ENCODE measurements around the gene TRAPPC10.
"Not testable (repeated sequence)": the region's sequence is repeated elsewhere in the genome, so short reads cannot be mapped to it uniquely, and the experiment has no call there.

The TRAPPC10 gene

DNA sequence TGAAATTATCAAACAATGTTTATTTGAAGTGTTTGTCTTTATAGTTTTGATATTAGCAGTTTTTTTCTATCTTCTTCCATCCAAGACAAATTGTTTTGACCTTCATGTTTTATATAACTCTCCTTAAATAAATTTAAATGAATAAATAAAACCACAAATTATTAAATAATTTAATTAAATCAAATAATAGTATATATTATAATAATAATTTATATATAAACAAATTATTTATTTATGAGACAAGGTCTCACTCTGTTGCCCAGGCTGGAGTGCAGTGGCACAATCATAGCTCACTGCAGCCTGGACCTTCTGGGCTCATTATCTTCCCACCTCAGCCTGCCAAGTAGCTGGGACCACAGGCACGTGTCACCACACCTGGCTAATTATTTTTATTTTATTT is 82.7 kb downstream of the TRAPPC10 start:
- DNase-seq = no peak

DNA sequence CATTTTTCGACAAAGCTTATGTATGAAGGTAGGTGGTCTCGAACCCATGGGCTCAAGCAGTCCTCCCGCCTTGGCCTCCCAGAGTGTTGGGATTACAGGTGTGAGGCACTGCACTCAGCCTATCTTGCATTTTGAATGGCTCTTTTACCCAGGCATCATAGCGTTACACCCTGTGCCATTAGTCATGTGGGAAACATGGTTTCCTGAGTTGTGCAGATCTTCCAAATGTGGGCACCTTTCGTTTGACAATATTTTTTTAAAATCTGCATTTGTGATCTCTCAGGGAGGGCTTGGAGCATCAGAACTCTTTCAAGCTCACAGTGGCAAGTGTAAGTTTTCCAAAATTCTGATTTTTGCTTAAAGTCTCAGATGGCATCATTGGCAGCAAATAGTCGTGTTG is 86.4 kb downstream of the TRAPPC10 start:
- DNase-seq = not testable (repeated sequence)

DNA sequence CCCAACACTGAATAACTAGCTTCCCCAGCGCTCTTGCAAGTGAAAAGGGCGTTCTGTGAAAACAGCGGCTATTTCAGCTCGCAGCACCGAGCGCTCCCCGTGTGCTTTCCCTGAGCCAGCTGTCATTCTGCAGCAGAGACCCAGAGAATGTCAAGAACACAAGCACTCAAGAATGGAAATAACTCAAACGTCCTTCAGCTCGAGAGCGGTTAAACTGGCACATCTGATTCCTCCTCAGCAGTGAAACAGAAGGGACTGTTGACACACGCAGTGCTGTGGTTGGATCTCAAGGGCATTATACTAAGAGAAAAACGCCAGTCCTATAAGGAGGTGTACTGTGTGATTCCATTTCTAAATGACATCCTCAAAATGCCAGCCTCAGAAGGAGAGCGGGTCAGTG is 86.9 kb downstream of the TRAPPC10 start:
- DNase-seq = not testable (repeated sequence)

DNA sequence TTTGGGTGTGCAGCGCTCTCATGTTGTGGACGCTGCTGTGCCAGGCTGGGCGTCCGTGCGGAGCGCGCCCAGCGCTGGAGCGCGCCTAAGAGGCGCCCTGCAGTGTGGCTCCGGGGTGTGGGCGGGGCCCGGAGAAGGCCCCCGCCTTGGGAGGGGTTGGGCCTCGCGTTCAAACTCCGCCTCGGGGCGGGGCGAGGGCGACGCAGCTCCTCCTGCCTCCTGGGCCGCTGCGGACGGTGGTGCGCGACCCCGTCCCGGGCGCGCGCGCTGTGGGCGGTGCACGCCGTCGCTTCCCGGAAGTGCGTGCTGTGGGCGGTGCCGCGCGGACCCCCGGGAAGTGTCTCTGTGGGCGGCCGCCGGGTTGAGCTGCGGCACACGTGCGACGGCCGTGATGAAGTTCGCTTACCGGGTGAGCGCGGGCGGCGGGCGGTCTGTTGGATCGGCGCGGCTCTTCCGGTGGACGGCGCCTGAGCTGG is 95.0 kb downstream of the TRAPPC10 start, which contains the start of gene PWP2:
PWP2 (plus strand) TSS at position 374 of the 476 bp plus-strand sequence; CDS start at position 392, 18 bp downstream.
- DNase-seq = not testable (repeated sequence)

DNA sequence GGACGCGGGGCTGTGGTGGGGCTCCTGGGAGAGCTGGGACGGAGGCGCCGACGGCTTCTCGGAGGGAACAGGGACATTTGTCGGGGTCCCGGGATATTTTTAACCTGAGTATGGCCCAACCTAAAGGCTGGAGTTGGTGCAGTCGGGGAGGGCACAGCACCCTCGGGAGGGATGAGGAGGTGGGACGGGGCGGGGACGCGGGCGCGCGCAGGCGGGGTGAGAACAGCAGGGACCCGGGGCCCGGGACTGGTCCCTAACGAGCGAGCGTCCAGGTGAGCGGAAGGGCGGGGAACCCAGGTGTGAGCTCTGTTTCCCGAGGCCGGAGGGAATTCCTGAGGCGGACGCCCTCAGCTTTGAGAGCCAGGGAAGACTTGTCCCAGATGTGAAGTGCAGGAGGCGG is 95.5 kb downstream of the TRAPPC10 start:
- not testable (repeated sequence) for DNase-seq

DNA sequence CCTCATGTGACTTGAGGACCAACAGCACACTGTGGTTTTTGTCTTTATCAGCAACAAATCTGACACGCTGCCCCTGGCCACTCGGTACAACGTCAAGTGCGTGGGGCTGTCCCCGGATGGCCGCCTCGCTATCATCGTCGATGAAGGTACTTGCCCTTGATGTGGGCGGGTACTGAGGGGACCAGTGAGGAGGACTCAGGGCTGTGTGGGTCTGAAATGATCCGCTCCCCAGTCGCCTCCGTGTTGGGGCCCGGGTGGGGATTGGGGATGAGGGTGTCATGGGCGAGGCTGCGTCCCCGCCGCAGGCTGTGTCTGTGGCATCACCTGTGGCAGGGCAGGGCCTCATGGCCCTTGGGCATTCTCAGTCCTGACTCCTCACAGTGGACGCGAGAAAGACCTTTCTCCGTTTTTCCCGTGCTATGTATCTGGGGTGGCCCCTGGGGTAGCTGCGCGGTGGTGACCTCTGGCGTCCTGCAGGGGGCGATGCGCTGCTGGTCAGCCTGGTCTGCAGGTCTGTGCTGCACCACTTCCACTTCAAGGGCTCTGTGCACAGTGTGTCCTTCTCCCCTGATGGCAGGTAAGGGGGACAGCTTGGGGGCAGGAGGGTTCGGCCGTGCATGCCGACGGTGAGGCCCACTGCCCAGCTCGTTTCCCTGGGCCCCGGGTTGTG is 101.7 kb downstream of the TRAPPC10 start:
- not testable (repeated sequence) for DNase-seq

DNA sequence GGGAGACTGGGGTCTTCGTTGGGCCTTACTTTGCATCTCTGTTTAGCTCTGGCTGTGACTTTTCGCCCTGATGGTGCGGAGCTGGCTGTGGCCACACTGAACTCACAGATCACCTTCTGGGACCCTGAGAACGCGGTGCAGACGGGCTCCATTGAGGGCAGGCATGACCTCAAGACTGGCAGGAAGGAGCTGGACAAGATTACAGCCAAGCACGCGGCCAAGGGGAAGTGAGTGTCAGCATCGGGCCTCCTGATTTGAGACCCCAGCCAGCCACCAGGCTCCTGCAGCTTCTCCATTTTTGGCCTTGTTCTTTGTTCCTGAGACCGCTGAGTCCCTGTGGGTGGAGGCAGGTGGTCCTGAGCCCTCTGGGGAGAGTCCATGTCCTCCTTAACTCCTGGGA is 110.0 kb downstream of the TRAPPC10 start:
- DNase-seq = not testable (repeated sequence)

DNA sequence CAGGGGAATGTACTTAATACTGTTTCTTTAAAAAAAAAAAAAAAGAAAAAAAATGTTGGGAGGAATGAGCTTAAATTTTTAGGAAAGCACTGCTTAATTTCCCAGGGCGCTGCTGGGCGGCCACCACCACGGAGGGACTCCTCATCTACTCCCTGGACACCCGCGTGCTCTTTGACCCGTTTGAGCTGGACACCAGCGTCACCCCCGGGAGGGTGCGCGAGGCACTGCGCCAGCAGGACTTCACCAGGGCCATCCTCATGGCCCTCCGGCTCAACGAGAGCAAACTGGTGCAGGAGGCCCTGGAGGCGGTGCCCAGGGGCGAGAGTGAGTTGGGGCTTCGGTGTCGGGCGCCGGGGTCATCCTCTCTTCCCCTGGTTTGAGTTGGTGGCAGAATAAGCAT is 115.7 kb downstream of the TRAPPC10 start:
- DNase-seq = not testable (repeated sequence)

DNA sequence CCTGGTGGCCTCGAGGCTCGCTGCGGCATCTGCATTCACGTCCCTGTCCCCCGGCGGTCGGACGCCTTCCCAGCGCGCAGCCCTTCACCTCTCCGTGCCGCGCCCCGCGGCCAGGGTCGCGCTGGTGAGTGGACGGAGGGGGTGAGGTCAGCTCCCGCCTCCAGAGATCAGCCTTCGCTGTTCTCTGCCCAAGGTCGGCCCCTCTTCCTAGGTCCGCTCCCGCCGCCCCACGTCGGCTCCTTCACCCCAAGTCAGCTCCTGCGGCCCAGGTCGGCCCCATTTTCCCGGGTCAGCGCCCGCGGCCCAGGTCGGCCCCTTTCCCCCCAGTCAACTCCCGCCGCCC is 121.6 kb downstream of the TRAPPC10 start:
- DNase-seq = not testable (repeated sequence)

DNA sequence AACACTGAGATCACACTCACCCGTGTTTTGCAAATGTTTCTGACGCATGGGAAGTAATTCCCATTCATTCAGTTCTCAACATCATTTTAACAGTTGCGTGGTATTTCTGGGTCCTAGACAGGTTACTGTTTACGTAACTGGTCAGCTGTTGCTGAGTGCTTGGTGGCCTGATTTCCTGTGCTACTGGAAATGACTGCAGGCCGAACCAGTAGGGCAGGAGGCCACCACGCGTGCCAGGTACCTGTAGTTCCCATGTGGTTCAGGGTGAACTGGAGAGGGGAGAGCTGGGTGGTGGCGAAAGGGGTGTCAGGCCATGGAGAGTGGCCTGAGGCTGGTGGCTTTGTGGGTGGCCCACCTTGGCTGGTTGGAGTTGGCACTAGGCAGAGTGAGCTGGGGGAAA is 122.6 kb downstream of the TRAPPC10 start:
- DNase-seq = not testable (repeated sequence)

DNA sequence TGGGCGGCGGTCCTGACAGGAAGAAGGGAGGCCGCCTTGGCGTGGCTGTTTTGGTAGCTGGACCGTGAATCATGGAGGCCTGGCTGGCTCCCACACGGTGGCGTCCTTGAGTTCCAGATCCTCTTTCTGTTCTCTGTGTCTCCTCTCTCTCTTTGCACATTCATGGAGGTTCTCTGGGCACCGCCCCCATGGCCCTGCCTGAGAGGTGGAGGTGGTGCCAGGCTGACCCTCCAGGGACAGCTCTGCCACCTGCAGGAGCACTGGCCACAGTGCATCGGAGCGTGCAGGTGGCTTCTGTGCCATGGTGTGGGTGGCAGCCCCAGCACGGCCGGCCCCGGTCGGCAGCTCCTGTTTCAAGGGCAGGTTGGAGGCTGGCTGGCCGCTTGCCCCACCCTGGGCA is 125.9 kb downstream of the TRAPPC10 start:
- not testable (repeated sequence) for DNase-seq

DNA sequence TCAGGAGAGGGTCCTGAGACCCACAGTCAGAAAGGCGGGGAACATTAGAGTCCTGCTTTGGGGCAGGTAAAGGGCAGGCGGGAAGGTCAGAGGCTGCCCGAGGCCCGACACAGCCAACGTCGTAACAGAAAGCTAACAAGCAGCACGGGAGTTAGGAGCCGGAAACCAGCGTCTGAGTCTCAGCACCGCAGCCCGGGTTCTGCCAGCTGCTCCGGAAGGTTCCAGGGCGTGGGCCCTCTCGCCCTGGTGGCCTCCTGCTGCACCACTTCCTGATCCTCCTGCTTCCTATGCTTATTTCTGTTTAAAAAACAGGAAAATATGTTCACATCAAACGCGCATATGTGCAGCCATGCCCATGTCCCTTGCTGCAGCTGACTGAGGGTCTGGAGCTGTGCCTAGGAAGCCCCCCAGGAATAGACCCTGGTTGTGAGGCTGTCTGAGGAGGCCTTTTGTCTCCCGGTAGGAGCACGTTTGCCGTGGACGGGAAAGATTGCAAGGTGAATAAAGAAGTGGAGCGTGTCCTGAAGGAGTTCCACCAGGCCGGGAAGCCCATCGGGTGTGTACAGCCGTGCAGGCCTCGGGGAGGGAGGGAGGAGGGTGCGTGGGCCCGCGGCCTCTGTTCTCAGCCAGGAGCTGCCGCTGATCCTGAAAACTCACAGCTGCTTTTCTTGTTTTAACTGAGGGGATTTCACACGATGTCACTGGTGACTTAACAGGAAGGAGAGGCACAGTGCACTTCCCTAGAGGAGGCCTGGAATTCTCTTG is 127.9 kb downstream of the TRAPPC10 start:
- DNase-seq = not testable (repeated sequence)

DNA sequence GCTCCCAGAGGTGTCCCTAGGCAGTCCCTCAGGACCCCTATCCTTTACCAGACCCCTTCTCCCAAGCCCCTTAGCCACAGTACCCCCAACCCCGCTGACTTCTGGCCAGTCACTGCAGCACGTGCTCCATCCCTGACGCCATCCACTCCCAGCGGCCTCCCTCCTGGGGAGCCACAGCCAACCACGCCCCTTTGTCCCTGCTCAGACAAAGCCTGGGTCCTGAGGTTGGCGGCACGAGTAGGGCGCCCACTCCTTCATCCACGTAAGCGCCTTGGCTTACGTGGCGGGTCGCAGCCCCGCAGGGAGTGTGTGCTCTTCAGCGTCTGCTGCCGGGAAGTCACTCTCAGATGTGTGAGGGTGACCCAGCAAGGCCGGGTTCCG is 128.4 kb downstream of the TRAPPC10 start:
- DNase-seq = not testable (repeated sequence)

DNA sequence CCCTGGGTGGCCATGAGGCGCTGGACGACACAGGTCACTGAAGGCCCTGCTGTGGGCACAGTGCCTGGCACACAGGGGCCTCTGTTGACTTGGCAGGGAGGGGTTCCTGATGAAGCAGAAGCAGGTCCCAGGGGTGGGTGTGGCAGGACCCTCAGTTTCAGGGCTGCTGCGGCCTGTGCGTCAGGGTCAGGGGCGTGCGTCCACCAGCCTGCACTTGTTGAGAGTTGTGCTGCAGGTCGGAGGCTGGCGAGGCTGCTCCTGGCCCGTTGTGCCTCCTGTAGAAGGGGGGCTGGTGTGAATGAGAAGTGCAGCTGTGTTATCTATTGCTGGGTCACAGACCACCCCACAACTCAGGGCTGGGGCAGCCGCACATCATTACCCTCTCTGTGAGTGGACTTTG is 130.4 kb downstream of the TRAPPC10 start:
- DNase-seq = not testable (repeated sequence)

DNA sequence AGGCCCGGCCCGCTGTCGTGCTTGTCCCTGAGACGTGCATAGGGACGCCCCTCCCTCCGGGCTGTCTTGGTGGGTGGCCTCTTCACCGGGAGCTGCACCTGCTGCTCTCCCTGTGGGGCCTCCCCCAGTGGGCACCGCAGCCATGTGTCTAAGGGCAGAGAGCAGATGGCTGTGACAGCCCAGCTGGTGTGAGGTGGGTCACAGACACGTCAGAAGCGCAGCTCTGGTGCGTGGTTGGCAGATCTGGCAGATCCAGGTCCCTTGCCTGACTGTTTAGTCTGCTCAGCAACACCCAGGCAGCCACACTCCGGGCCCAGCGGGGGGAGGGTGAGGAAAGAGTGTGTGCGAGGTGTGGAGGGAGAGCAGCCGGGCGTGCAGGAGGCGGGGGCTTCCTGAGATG is 131.3 kb downstream of the TRAPPC10 start:
- not testable (repeated sequence) for DNase-seq

DNA sequence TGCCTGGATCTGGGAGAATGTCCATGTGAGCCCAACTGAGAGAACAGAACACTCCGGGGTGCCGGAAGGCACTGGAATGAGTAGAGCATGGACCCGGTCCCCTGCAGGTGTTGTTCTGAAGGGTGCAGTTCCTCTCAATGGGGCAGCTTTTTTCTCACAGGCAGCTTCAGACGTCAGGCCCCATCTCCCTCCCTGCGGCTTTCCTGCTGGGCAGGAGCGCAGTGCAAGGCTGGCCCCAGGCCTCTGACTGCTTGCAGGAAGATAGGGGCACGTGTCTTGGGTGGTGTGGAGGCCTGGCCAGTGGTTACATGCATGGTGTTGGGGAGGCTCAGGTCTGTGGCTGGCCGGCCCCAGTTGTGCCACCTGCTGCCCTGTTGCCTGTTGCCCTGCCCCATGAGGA is 131.9 kb downstream of the TRAPPC10 start:
- DNase-seq = not testable (repeated sequence)

DNA sequence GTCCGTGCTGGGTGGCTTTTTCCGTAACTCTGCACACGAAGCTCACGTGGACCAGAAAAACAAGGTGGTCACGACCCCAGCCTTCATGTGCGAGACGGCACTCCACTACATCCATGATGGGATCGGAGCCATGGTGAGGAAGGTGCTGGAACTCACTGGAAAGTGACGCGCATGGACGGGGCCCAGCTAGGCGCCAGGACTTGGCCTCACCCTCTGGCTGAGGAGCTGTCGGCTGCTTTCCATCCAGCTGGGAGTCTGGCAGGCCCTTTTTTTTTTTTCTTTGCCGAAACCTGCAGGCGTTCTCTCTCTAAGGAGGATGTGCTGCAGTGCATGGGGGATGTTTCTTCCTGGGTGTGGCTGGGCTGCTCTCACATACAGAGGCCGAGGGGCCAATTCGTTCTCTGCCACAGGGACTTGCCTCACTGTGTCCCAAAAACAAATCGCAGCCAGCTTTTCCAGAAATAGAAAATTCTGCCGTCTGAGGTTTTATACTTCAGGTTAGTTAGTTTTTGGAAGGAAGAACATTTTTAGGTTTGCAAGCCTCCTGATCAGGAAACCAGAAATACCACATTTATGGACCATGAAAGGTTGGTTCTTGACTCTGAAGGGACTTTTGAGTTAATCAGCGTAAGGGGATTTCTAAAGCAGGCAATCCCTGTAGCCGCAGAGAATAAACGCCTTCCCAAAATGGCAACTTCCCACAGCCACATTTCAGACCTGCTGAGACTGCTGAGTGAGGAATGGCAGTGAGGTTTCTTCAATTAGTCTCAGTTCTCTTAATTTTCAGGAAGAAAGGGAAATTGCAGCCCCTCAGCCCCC is 132.9 kb downstream of the TRAPPC10 start:
- not testable (repeated sequence) for DNase-seq

DNA sequence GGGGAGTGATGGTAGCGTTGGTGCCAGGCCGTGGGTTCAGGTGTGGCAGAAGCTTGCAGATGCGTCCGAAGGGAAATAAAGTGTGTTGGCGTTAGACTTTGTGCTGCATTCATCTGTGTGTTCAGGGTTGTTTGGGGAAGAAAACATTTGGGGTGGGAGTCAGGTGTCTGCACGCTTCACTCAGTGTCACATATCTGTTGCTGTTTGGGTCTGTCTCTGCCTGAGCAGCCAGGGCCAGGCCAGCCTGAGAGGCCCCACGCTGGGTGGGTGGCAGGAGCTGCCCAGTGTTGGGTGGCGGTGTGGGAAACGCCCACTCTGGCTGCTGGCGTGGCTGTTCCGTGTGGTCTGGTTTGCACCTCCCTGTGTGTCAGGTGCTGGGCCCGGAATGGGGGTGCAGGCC is 133.5 kb downstream of the TRAPPC10 start:
- not testable (repeated sequence) for DNase-seq

DNA sequence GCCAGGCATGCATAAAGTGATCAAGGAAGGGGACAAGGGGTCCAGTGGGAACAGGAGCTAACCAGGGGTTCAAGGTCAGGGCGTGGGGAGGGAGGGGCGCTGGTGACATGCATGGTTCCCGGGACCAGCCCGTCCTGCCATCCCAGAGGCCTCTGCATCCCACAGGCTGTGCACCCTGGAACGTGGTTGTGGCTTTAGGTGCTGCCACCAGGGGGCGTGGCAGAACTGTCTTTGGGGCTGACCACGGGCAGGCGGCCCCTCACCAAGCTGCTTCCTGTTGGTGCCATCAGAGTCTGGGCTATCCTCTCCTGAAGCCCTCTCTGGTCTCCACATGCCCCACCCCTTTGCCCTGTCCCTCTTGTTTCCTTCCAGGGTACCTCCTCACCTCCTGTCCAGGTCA is 135.0 kb downstream of the TRAPPC10 start:
- DNase-seq = not testable (repeated sequence)

DNA sequence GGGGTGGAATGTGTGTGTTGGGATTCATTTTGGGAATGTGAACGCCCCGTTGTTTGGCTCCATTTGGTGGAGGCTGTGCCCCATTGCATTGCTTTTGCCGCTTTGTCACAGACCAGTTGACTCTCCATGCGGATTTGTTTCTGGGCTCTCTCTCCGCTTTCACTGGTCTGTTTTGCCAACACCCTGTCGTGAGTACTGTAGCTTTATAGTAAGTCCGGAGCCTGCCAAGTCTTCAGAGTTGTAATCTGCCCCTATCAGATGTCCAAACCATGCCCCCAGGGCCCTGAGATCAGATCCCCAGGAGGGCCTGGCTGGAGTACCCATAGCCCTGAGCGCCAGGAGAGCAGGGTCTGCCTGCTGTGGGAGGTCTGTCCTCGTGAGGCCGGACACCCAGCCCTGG is 138.1 kb downstream of the TRAPPC10 start:
- not testable (repeated sequence) for DNase-seq

DNA sequence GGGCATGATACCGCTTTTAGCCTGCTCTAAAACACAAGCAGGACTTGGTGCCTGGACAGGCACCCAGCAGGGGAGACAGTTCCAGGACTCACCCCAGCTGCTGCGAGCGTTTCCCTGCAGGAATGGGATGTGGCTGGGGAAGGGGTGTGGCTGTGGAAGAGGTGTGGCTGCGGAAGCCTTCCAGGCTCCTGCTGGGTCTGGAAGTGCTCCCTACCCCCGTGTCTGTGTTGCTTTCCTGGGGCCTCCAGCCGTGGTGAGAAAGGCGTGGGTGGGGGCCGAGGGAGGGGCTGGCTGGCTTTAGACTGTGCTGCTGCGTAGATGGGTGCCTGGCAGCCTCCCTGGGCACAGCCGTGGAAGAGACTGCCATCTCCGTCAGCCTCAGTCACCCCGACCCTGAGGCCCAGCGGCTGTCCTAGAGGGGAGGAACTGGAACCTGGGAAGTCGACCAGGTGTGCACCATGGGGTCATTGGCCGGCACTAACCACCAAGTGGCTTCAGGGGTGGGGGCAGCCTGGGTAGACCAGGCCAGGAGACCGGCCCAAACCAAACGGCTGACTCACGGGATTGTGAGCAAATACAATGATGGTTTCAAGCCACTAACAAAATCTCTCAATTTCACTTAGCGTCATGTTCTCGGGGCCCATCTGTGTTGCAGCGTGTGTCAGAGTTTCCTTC is 141.2 kb downstream of the TRAPPC10 start:
- DNase-seq = not testable (repeated sequence)

DNA sequence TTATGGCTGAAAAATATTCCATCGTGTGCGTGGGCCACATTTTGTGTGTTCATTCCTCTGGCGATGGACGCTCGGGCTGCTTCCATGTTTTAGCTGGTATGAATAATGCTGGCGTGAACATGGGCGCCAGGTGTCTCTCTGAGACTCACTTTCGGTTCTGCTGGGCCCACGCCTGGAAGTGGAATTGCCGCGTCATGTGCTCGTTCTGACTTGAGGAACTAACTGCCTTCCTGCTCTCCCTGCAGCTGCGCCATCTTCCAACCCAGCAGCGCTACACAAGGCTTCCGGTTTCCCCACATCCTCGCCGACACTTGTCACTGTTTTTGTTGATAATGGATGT is 141.8 kb downstream of the TRAPPC10 start:
- DNase-seq = not testable (repeated sequence)

DNA sequence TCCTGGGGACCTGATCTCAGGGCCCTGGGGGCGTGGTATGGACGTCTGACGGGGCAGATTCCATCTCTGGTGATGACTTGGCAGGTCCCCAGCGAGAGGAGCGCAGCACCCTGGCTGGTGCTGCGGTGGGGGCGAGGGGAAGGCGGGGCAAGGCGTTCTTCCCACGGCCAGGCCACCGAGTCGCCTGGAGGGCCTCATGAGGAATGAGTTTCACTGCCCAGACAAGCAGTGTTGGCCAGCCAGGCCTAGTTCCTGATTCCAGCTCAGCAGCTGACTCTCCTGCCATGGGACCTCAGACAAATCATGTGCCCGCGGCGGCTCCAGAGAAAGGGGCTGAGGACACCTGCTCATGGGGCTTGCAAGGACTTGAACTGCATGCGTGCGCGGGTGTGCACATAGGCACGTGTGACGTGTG is 142.7 kb downstream of the TRAPPC10 start:
- not testable (repeated sequence) for DNase-seq
